Measurements from ENCODE around the gene ESPN. TPM values are rescaled to one million over a fixed set of nuclear protein-coding genes. Genes with fewer than 3 reads are reported as not detected.

ESPN gene
- total RNA-seq, 4 donors from 2014 or later: 0.60 to 6.1 (median 1.7) TPM

- Histone ChIP-seq H3K36me3 (no peaks in the 10 kb centered on the region), H3K4me1 (peaks cover 0 to 21% (median 12%) of the 10 kb centered on the region in 4 donors), H3K27ac (no peak overlapping the region), H3K9me3 (no peaks in the 10 kb centered on the region), H3K4me3 (no peak overlapping the region), H3K27me3 (peaks cover 0 to 91% of the 10 kb centered on the region in 2 donors)
- DNase-seq (ENCODE audit: low spot score in 2 of 2): no peak
- TF ChIP-seq CTCF (IDR thresholded peaks at IDR 0.05) (no peak), POLR2A (IDR thresholded peaks at IDR 0.05) (no peak), EP300 (IDR thresholded peaks at IDR 0.05) (no peak)
- WGBS, 2 donors: 54 to 59% methylated on average over 17 of the region's 17 CpGs
Observed at GRCh38 chr1:6414881-6415626, 9.5 kb upstream of the ESPN start.

GRCh38 chr1:6416295-6416656, 8.3 kb upstream of the ESPN start:
- no peak for DNase-seq (ENCODE audit: low spot score in 2 of 2)
- Histone ChIP-seq H3K9me3 (no peaks in the 10 kb centered on the region), H3K4me3 (no peak overlapping the region), H3K27ac (no peak overlapping the region), H3K36me3 (no peaks in the 10 kb centered on the region), H3K4me1 (peaks cover 0 to 30% (median 17%) of the 10 kb centered on the region in 4 donors), H3K27me3 (peaks cover 0 to 94% of the 10 kb centered on the region in 2 donors)
- TF ChIP-seq CTCF (IDR thresholded peaks at IDR 0.05): no peak
- no peak for TF ChIP-seq POLR2A (IDR thresholded peaks at IDR 0.05)
- TF ChIP-seq EP300 (IDR thresholded peaks at IDR 0.05): no peak
- WGBS, 2 donors: 69 to 70% methylated on average over 7 to 8 of the region's 8 CpGs

GRCh38 chr1:6416906-6417305, 7.7 kb upstream of the ESPN start:
- Histone ChIP-seq H3K27me3 (peaks cover 0 to 98% of the 10 kb centered on the region in 2 donors), H3K27ac (no peak overlapping the region), H3K36me3 (no peaks in the 10 kb centered on the region), H3K4me3 (no peak overlapping the region), H3K4me1 (peaks cover 0 to 30% (median 17%) of the 10 kb centered on the region in 4 donors), H3K9me3 (no peaks in the 10 kb centered on the region)
- 85 to 88% methylated on average over 5 of the region's 5 CpGs for WGBS, 2 donors
- TF ChIP-seq CTCF (IDR thresholded peaks at IDR 0.05) (no peak), POLR2A (IDR thresholded peaks at IDR 0.05) (no peak), EP300 (IDR thresholded peaks at IDR 0.05) (no peak)
- DNase-seq (ENCODE audit: low spot score in 2 of 2): no peak

- Histone ChIP-seq H3K9me3 (no peaks in the 10 kb centered on the region), H3K4me3 (no peak overlapping the region), H3K36me3 (no peaks in the 10 kb centered on the region), H3K4me1 (peaks cover 0 to 34% (median 17%) of the 10 kb centered on the region in 4 donors), H3K27ac (no peak overlapping the region), H3K27me3 (peaks cover 0 to 100% of the 10 kb centered on the region in 2 donors)
- DNase-seq (ENCODE audit: low spot score in 2 of 2): no peak
- TF ChIP-seq EP300 (IDR thresholded peaks at IDR 0.05) (no peak), POLR2A (IDR thresholded peaks at IDR 0.05) (no peak), CTCF (IDR thresholded peaks at IDR 0.05) (no peak)
- 56 to 59% methylated on average over 7 to 8 of the region's 8 CpGs for WGBS, 2 donors
Observed at GRCh38 chr1:6417961-6418667, 6.5 kb upstream of the ESPN start.
